Measurements from ENCODE around the gene LRCH4.

The LRCH4 gene

DNA sequence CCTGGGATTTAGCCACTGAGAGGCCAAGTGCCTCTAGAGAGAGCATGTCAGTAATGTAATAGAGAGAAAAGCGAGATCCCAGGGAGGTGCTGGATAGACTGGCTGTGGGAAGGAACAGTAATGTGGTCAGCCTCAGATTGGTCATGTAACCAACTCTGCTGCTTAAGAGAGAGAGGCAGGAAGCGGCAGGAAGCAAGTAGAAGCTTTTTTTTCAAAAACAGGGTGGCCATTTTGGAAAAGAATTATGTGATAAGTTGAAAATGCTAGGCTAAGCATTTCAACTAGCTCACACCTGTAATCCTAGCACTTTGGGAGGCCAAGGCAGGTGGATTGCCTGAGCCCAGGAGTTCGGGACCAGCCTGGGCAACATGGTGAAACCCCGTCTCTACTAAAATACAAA lies 12.5 kb upstream of the LRCH4 start:
- no peak overlapping the region for H3K4me3 ChIP-seq
- TF ChIP-seq CTCF (IDR thresholded peaks at IDR 0.05), result no peak
- DNase-seq (ENCODE audit: low spot score), result no peak
- H3K27ac ChIP-seq, result no peak overlapping the region

DNA sequence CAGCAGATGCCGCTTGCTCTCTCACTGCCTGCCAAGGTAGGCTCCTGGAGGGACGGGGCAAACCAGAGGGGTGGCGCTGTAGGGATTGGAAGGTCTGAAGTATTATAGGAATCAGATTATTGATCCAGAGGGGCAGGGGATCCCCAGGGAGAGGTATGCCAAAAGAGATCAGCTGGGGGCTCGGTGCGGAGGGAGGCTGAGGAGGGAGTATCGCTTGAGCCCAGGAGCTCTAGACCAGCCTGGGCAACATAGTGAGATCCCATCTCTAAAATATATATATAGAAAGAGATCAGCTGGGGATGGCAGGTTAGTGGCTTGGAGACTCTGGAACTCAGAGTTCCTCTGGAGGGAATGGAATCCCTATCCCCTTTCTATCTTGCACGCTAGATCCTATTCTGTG lies 9.3 kb upstream of the LRCH4 start:
- Histone ChIP-seq H3K27ac (no peak overlapping the region), H3K4me3 (no peak overlapping the region)
- no peak for DNase-seq (ENCODE audit: low spot score)
- no peak for TF ChIP-seq CTCF (IDR thresholded peaks at IDR 0.05)

GRCh38 chr7:100591596-100591995 lies 5.7 kb upstream of the LRCH4 start:
- no peak overlapping the region for H3K4me3 ChIP-seq
- DNase-seq (ENCODE audit: low spot score), result no peak
- no peak for TF ChIP-seq CTCF (IDR thresholded peaks at IDR 0.05)
- H3K27ac ChIP-seq, result no peak overlapping the region

- TF ChIP-seq CTCF (IDR thresholded peaks at IDR 0.05), result no peak
- no peak for DNase-seq (ENCODE audit: low spot score)
- Histone ChIP-seq H3K4me3 (peak overlapping the region; percentile 27), H3K27ac (peak overlapping the region in 1 of 2 donors; percentile 13)
These were observed 4.3 kb upstream of the LRCH4 start for GRCh38 chr7:100590077-100590737.

GRCh38 chr7:100589341-100589947 lies 3.5 kb upstream of the LRCH4 start:
- Histone ChIP-seq H3K4me3 (peak overlapping the region; percentile 27), H3K27ac (peak overlapping the region in 1 of 2 donors; percentile 13)
- DNase-seq (ENCODE audit: low spot score), result no peak
- no peak for TF ChIP-seq CTCF (IDR thresholded peaks at IDR 0.05)

DNA sequence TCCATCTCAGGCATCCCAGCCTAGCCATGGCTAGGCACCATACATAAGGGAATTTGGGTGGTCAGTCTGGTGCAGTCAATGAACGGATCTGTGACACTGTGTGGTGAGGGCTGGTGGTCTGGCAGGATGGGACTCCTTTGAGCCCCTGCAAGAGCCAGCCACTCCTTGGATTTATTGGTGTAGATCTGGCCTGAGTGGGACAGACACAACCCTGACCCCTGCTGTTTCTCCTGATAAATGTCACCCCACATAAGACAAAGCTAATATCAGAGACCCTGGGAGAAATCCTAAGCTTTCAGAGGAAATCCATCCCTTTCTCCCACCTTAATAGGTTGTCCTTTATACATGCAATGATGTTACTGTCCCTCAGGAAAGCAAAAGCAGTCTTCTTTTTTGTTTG lies 2.5 kb upstream of the LRCH4 start:
- Histone ChIP-seq H3K27ac (no peak overlapping the region), H3K4me3 (no peak overlapping the region)
- DNase-seq (ENCODE audit: low spot score), result no peak
- TF ChIP-seq CTCF (IDR thresholded peaks at IDR 0.05), result no peak

Data from coronary artery (tissue), 2 donors.